GM21528 (cell line): ENCODE results near the gene SIDT1.

ENCODE experiments used
- ATAC-seq: cut with Tn5 transposase; IDR thresholded peaks from one replicate; pipeline ENCODE4 v1.9.1; 2021; ENCODE audit warnings: mild to moderate bottlenecking, moderate library complexity; ENCODE audit not compliant: unreplicated experiment, low FRiP score

The SIDT1 gene

DNA sequence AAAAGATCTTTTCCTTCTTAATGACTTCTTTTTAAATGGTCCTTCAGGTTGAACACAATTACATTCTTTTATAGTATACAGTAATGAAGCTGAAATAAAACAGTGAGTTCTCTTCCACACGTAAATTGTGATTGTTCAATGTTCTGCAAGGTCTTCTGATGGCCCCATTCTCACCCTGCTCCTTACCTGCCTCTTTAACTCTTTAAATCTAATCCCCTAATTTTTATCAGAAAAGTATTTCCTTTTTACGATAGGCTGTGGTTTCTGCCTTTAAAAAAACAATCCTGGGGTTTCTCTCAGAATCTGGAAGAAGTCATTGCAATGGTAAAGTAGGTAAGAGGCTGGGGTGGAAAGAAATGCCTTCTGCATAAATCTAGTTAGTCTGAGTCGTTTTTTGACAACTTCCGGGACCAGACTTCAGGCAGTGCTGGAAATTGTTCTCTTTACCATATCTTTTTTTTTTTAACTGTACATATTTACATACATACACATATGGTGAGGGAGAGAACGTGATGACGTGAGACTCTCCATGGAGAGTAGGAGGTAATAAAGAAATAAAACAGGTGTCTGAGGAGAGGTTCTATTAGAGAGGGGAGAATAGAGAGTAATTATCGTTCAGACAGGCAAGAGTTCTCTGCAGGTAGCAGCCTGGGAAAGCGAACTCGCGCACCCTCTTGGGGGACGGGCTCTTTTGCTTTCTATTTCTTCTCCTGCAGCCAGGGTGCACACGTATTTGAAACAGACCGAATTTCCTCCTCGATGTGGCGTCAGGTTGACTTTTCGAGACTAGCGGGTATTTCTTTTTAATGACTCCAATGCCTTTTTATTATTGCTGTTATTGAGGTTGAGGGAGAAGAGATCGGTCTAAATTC lies at the start of gene SIDT1:
SIDT1 (plus strand) TSS at position 730 of the 872 bp plus-strand sequence. CDS start 467 bp downstream, outside the sequence.
- ATAC-seq: peak; percentile 69

GRCh38 chr3:113485161-113485609 lies 47.2 kb upstream of the SIDT1 start:
- ATAC-seq: no peak

- no peak for ATAC-seq
These were observed 37.3 kb upstream of the SIDT1 start for GRCh38 chr3:113495035-113495434.

- no peak for ATAC-seq
These were observed 35.4 kb upstream of the SIDT1 start for GRCh38 chr3:113496924-113497323.

- ATAC-seq: no peak
These were observed 33.9 kb upstream of the SIDT1 start for GRCh38 chr3:113498221-113499005.

DNA sequence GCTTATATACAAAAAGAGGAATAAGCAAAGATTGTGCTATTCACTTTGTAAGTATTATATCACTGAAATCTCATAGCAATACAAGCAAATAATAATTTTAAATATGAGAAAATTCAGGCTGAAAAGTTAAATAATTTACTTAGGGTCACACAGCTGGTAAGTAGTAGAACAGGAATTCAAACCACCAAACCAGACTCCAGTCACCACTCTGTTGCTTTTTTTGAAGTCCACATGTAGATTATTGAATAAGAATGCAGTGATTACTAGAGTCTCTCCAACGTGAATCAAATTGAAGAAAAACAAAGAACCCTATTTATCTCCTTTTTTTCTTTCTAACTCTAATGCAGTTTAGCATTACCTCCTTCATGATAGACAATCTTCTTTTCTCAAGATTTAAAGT lies 33.3 kb upstream of the SIDT1 start:
- ATAC-seq: no peak

DNA sequence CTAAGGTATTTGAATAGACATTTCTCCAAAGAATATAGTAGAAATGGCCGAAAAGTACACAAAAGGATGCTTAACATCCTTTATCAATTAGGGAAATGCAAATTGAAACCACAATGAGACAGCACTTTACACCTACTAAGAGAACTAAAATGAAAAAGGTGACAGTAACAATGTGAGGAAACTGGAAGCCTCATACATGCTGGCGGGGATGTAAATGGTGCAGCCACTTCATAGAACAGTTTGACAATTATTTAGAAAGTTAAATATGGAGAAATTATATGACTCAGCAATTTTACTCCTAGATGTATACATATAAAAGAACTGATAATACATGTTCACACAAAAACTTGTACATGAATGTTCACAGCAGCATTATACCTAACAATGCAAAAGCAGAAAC lies 30.8 kb upstream of the SIDT1 start:
- no peak for ATAC-seq

DNA sequence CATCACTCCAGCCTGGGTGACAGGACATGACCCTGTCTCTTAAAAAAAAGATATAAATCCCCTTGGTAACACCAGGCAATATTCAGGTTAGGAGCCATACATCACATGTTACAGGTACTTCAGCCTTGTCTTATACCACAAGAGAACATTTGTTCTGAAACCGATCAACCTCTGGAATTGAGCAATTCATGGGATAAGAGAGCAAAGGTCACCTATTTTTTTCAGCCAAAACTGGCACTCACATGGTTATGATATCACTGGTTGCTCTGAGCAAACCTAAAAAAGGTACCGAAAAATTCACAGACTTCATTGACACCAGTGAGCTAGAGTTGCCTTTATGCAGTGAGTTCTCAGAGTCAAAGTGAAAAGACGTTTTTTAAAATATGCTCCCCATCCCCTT lies 26.5 kb upstream of the SIDT1 start:
- no peak for ATAC-seq

DNA sequence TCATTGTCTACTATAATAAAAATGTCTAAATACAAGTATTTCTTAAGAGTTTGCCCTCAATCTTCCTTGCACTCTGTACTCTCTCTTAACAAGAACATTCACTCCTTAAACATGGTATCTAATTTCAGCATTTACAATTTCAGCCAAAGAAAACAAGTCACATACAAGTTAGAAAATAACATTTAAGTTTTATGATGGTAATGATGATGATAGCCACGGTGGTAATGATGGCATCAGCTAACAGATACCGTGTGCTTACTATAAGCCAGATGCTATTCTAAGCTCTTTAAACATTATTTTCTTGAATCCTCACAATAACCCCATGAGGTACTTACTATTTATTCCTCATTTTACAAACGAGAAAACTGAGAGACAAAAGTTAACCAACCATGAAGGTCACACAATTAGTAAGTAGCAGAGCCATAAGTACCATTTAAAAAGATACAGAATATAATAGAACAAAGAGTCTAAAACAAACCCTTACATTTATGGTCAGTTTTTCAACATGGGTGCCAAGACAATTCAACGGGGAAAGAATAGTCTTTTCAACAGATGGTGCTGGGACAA lies 24.8 kb upstream of the SIDT1 start:
- ATAC-seq: no peak

DNA sequence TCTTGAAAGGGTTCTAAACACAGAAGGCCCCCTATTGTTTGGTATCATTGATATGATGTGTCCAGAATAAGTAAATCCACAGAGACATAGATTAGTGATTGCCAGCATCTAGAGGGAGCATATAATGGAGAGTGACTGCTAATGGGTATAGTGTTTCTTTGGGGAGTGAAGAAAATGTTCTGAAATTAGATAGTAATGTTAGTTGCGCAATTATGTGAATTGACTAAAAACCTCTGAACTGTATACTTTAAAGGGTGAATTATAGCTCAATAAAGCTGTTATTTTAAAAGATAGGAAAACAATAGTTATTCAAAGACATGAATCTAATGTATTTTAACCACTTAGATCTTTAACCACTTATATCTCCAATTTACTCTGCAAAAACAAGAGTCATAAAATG lies 23.4 kb upstream of the SIDT1 start:
- ATAC-seq: no peak

DNA sequence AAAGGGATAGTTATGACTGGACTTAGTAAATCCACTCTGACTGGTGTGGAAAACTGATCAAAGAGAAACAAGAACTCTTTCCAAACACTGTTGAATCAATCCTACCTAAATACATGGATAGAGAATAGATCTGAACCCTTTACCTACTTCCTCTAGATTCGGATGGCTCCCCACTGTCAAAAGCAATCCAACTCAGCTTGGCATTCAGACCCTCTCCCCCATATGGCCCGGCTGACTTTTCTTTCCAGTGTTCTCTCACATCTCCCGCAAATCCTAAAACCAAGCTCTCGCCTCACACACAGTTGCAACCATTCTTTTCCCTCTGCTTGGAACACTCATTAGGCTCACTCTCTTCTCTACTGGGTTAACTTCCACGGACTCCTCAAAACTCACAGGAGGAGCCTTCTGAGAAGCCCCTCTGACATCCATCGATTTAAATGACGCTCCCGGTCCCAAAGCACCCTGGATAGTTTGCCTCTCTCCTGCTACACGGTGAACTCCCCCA lies 18.0 kb upstream of the SIDT1 start:
- peak; percentile 17 for ATAC-seq

DNA sequence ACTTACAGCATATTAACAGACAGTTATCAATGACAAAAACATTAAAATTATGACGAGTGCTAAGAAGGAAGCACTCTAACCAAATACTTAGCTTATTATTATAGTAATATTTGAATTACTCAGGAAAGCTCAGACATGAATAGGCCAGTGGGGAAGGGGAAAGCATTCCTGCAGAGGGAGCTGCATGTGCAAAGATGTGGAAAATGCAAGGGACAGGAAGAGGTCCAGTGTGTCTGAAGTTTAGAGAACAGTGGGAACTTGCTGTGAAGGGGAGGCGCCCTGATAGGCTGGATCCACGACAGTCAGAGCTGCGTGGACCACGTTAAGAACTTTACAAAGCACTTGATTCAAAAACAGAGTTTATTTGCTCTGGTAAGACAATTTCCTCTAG lies 16.2 kb upstream of the SIDT1 start:
- no peak for ATAC-seq

- ATAC-seq: no peak
These were observed 10.4 kb upstream of the SIDT1 start for GRCh38 chr3:113521981-113522380.

DNA sequence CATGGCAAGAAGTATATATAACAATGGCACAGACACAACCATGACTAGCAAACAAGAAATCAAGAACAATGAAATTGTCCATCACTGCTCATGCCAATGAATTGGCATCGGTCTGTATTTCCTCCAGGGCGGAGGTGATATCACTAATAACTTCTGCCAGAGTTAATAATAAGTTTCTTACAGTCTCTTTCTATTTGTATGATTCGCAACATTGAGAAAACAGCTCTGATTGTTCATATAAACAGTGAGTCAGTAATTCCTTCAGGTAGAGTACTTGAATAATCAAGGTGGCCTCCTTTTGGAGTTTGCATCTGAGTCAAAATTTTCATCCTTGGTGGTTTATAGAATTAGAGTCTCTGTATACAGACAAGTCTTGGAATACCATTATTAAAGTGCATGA lies 9.1 kb upstream of the SIDT1 start:
- ATAC-seq: no peak

GRCh38 chr3:113532698-113533533 lies 561 bp downstream of the SIDT1 start:
- peak; percentile 48 for ATAC-seq

DNA sequence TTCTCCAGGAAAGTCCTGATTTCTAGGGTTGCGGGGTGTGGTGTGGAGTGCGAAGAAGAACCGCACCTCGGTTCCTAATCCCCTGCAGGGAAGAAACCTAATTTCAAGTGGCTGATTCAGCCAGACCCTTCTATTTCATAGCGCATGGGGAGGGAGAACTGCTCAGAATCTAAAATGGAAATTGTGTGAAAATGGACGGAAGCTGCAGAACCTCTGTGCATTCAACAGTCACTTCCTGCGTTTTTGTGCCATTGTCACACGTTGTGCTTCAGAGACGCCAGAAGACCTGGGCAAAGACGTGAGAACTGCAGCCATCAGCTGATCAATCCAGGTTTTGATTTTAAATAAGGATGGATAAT lies 1.2 kb downstream of the SIDT1 start:
- peak; percentile 21 for ATAC-seq

GRCh38 chr3:113534365-113534764 lies 2.0 kb downstream of the SIDT1 start:
- ATAC-seq: no peak

DNA sequence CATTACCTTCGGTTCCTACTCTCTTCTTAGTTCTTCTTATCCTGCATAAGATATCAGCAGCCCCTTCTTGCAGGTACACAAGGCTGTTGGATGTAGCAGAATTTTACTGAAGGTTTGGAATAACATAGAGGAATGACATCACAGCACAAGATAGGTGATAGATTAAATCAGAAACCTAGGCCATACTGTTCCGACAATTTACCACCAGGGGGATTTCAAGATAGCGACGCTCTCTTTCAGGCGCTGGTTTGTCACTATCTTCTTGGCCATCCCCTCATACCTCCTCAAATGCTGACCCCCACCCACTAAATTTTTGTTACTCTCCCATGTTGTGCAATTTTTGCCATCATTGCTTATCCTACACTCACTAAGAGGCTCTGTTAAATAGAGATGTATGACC lies 3.5 kb downstream of the SIDT1 start:
- ATAC-seq: no peak

DNA sequence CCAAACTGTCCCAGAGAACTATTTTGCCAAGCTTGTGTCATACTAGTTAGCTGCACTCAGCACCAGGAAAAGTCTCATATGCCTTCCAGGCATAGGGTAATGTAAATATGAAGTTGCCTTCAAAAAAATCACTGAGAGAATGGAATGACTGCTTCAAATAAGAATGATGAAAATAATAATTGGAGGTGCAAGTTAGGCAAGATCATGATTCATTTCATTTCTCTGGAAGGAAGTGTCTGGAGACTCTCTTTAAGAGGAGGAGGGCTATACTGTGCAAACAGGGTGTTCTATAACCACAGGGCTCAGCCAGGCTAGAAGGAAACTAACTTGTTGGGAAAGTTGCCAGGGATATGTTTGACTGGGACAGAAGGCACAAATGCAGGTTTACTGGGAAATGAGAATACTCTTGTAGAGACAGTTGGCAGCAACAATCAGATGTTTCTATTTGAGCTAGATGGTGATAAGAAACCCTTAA lies 4.3 kb downstream of the SIDT1 start:
- no peak for ATAC-seq

DNA sequence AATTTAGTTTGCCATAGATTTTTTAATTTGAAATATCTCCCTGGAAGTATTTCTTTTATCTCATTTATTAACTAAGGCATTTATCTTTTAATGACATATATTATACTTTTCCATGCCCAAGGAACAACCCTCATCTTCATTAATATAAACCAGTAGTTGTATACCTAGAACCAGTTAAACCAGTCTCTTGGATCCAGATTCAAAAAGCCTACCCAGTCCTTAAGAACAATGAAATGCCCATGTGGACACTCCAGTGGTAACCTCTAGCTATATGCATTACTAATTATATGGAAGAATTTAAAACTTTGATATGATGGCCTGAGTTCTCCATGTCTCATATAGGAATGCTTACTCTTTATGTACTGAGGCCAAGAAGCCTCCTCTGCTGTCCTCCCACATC lies 4.8 kb downstream of the SIDT1 start:
- no peak for ATAC-seq
